Middle frontal gyrus (tissue), 1 donor: ENCODE data around the gene PML.

ENCODE experiments used
- DNase-seq: peaks from one replicate; pipeline ENCODE4 v3.0.0-alpha.2; 2015; ENCODE audit warnings: low spot score; ENCODE audit errors: extremely low spot score

The PML gene

GRCh38 chr15:73985101-73985873 is 9.2 kb upstream of the PML start:
- no peak for DNase-seq

DNA sequence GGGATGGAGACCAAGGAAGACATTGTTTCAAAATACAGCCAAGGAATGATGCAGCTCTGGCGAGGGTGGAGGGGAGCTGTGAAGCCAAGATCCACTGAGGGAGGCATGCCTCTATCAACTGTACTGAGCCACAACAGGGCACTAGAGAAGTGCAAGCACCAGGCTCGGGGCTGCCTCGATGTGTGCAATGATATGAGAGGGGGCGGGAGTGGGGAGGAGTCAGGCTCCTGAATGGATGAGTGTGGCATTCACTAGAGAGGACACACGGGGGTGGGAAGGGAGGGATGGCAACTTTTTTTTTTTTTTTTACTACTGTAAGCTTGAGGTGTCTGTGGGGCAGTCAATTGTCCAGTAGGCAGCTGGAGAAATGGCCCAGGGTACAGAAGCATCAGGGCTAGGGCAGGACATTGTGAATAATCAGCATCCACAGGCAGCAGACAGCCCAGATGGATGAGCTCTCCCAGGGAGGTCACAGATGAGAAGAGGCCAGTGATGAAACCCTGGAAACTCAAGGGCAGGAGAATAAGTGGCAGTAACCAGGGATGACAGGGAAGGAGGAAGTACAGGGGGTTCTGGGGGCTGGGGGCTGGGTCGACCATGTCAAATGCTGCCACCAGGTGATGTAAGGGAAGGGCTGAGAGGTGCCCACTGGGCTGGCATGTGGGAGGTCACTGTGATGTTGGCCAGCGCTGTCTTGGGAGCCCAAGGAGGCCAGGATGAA is 8.3 kb upstream of the PML start:
- no peak for DNase-seq

DNA sequence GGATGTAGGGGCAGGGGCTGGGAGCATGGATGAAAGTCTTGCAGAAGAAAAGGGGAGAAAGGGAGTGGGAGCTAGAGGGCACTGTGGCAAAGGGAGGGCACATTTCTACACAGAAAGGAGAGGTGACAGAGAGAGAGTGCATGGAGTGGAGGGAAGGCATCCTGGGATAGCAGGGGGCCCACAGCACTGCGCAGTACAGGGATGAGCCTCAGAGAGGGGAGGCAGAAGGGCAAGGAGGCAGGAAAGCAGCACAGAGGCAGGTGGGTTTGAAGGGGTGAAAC is 7.8 kb upstream of the PML start:
- no peak for DNase-seq

DNA sequence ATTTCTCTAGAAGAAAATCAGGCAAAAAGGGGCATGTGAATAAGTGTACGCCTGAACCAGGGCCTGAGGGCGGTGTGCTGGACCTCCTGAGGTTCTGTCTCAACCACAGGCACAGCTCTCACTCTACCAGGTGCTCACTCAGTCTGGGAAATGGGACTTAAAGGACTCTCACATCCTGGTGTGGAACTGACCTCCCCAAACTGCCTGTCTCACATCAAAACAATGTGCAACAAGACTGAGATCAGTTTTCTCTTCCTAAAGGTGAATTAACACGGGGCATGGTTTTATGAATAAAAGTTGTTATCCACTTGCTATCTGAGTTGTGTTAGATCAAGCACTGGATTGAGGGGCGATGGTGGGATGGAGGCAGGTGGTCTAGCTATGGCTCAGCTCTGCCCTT is 7.3 kb upstream of the PML start:
- no peak for DNase-seq

GRCh38 chr15:73987681-73988444 is 6.7 kb upstream of the PML start:
- no peak for DNase-seq

DNA sequence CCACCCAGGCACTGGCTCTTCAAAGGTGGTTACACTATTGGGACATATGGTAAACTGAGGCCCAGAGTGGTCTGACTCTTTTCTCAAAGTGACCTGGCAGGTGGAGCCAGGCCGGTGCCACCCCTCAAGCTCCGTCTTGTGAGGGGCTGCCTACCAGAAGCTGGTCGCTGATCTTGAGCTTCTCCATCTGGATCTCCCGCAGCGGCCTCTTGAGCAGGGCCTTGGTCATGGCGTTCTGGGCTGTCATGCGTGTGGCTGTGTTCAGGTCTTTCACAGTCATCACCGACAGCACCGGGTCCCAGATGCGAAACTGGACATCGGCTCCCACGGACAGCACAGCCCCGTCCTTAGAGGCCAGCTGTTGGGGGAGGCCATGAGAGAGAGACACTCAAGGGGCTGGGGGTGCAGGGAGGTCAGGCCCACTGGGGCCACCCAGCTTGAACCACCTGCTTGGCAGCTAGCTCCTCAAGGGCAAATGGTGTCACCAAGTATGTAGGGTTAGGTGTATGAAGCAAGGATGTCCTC is 6.0 kb upstream of the PML start:
- no peak for DNase-seq

DNA sequence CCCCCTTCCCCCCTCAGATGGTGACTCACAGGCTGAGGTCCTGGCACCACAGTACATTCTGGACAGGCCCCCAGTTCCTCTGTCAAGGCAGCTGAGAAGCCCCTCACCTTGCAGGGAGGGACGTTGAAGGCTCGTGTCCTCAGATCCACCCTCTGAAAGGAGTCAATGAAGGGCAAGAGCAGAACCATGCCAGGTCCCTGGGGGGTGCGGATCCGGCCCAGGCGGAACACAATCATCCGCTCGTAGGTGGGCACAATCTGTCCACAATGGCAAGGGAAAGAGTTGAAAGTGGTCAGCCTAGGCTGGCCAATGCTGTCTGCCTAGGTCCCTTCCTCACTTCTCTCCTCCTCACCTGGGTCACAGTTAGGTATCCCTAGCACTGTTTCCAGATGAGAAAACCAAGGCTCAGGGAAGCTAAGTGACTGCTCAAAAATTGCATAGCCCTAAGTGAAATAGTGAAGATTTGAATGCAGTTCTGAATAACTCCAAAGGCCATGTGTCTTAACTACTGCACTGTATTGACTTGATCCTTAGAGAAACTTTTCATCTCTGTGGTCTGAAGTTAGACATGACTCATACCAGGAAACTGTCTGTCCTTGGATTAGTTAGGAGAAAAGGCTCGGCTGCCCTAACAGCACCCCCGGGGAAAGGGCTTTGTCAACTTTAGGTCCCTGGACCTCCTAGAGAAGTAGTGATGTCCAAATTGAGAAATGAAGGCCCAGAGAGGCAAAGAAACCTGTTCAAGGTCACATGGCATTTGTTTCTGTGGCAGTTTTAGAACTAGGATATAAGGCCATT is 5.3 kb upstream of the PML start:
- no peak for DNase-seq

GRCh38 chr15:73990250-73991005 is 4.1 kb upstream of the PML start:
- DNase-seq = no peak

GRCh38 chr15:73991260-73991659 is 3.3 kb upstream of the PML start:
- no peak for DNase-seq

DNA sequence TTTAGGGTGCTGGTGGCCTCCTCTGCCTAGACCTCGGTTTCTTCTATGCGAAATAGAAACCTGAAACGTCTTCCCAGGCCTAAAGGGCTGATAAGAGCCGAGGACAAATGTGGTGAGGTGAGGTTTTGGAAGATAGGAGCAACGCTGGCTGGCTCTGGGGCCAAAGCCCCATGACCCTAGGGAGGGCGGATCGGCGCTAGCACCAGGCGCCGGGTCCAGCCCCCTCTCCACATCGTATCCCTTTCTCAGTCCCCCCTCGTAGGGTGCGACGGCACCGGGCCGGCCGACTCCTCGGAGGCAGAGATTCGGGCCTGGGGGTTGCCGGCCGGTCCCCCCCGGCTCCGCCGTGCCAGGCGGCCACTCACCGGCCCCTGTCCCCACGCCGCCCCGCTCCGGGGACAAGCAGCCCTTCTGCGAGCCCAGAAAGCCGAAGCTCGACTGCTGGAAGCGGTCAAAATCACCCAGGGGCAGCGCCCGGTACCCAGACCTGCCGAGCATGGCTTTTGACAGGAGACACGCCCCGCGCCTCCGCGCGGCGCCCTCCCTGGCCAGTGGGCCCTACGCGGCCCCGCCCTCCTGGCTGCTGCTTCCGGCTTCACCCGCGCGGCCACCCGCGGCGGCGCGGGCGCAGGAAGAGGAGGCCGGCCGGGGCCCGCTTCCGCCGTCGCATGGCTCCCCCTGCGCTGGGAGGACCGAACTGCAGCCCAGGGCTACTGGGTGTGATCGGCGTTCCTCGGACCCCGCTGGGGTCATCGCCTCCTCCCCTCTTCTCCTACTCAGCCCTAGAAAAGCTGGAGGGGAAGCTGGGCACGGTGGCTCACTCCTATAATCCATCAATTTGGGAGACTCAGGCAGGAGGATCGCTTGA is 2.6 kb upstream of the PML start, which contains the start of gene STOML1:
Gene STOML1 (minus strand): TSS at position 570 of the 868 bp plus-strand sequence. CDS start 72 bp downstream, at position 498.
- DNase-seq = peak; percentile 80

GRCh38 chr15:73992594-73992898 is 2.0 kb upstream of the PML start:
- DNase-seq = no peak

- no peak for DNase-seq
Measured at GRCh38 chr15:73993211-73993994, 1.1 kb upstream of the PML start.

DNA sequence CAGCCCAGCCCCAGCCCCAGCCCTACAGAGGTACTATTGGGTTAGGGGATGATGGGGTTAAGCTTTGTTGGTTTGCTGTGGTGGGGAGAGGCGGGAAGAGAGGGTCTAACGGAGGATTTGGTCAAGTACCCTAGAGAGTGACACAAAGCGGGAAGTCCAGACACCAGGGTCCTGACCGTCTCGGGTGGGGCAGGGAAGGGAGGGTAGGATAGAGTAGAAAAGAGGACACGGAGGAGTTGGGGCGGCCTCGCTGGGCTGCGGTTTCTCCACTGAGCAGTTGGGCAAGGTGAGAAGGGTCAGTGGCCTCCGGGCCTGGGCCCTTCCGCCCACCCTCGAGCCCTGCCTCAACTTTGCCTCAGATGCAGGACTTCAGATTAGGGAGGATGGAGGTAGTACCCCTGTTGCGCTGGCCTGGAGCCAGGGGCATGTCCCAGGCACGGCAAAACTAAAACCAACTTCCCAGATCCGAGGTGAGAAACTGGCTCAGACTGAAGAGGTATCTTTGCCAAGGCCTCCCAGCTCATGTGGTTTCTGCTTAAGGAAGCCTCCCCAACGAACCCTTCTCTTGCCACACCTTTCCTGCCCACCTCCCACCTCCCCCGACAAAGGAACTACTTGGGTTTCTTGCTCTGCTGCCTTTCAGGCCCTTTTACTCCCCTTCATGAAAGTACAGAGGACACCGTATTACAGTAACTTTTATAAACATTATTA is 551 bp downstream of the PML start:
- DNase-seq = no peak

DNA sequence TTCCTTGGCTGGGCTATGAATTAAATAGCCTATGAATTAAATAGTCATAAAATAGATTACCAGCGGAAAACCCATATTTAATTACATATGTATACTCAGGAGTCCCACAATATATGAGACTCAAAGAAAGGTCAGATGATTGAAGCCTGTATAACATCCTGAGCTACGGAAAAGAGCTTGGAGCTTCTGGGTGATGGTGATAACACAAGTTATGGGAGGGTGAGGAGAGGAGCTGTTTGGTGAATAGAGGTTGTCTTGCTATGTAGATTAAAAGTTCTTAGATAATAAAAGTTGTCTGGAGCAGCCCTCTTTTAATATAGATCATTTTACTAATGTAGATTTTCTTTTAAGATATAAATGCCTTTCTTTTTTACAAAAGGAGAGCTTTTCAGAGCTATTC is 1.8 kb downstream of the PML start:
- no peak for DNase-seq

GRCh38 chr15:73996939-73997338 is 2.4 kb downstream of the PML start:
- DNase-seq = no peak

DNA sequence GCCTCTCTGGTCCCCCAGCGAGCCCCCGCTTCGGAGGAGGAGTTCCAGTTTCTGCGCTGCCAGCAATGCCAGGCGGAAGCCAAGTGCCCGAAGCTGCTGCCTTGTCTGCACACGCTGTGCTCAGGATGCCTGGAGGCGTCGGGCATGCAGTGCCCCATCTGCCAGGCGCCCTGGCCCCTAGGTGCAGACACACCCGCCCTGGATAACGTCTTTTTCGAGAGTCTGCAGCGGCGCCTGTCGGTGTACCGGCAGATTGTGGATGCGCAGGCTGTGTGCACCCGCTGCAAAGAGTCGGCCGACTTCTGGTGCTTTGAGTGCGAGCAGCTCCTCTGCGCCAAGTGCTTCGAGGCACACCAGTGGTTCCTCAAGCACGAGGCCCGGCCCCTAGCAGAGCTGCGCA is 3.5 kb downstream of the PML start:
- DNase-seq = no peak

DNA sequence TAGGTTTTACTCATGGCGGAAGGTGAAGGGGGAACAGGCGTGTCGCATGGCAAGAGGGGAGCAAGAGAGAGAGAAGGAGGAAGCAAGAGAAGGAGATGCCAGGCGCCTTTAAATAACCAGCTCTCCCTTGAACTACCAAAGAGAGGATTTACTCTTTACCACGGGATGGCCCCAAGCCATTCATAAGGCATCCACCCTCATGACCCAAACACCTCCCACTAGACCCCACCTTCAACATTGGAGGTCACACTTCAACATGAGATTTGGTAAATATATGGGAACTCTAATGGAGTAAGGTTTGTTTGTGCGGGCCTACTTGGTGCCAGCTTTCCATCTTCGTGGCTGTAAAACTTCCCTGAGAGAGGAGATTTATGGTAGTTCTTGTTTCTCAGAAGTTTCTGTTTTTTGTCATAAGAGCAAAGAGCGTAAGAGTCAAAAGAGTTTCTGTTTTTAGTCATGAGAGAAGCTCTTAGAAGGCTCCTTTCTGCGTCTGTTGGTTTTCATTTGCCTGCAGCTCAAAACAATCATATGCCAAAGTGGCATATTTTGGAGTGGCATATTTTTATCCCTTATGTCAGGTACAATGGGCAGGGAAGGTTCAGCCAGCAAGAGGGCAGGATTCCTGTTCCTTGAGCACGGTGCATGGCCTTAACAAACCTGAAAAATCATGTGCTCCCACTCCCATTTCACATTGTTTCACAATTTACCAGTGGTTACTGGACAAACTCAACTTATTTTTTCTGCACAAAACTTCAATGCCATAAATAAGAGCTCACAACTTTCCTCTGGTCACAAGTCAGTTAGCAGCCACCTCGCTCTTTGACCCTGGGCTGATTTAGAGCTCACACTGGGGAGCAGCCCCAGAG is 12.5 kb downstream of the PML start:
- no peak for DNase-seq
